Transverse colon (tissue), 4 donors: ENCODE data around the gene C1QTNF12. TPM values are rescaled to one million over a fixed set of nuclear protein-coding genes. Genes with fewer than 3 reads are reported as not detected.

Experiments used
- DNase-seq: peaks from one replicate; pipeline ENCODE4 v3.0.0-alpha.2; 2019
- H3K27ac ChIP-seq, 4 donors: fragments of 200-600 bp; sonication (generic); 2 replicates each; pipeline ENCODE4 v1.5.1; 2016 to 2018; ENCODE audit warnings: inconsistent platforms in 4 of 4
- H3K27me3 ChIP-seq: fragments of 200-600 bp; sonication (generic); 2 replicates; pipeline ENCODE4 v1.5.1; 2017; ENCODE audit warnings: inconsistent platforms
- H3K36me3 ChIP-seq, 4 donors: fragments of 200-600 bp; sonication (generic); 2 replicates each; pipeline ENCODE4 v1.5.1; 2017 to 2019; ENCODE audit warnings: inconsistent platforms in 4 of 4
- H3K4me1 ChIP-seq, 4 donors: fragments of 200-600 bp; sonication (generic); 2 replicates each; pipeline ENCODE4 v1.5.1; 2017 to 2020; ENCODE audit warnings: inconsistent platforms in 4 of 4
- H3K4me3 ChIP-seq, 4 donors: fragments of 200-600 bp; sonication (generic); 1 replicate in 1 of 4; 2 replicates in 3 of 4; pipeline versions ENCODE4 v1.5.1 to v1.6.1; 2017 to 2019; ENCODE audit warnings: inconsistent platforms in 4 of 4
- H3K9me3 ChIP-seq, 2 donors: fragments of 200-600 bp; sonication (generic); 2 replicates each; pipeline ENCODE4 v1.5.1; 2017 to 2019; ENCODE audit warnings: inconsistent platforms in 2 of 2
- CTCF ChIP-seq, 5 experiments: fragments of 200-600 bp in 3 of 5; fragments of 450-650 bp in 2 of 5; sonication (generic) in 3 of 5; IDR thresholded peaks; 1 replicate in 2 of 5; 2 replicates in 3 of 5; pipeline ENCODE4 v1.5.1; 2016 to 2017; ENCODE audit warnings: antibody characterized with exemption in 5 of 5, inconsistent platforms in 3 of 5, mild to moderate bottlenecking in 2 of 5, moderate library complexity in 1 of 5
- EP300 ChIP-seq: sonication (generic); formaldehyde crosslinking; IDR thresholded peaks from one replicate; pipeline ENCODE4 v1.6.1; 2017; ENCODE audit warnings: antibody characterized with exemption, low read depth
- POLR2A ChIP-seq: fragments of 450-650 bp; IDR thresholded peaks from one replicate; pipeline ENCODE4 v1.6.1; 2016; ENCODE audit warnings: antibody characterized with exemption, mild to moderate bottlenecking, moderate library complexity
- POLR2AphosphoS5 ChIP-seq, 3 donors: sonication (generic); formaldehyde crosslinking; IDR thresholded peaks; one replicate each; pipeline ENCODE4 v1.6.1; 2016; ENCODE audit warnings: antibody characterized with exemption in 3 of 3
- WGBS, 2 donors: methylation state at CpG; one replicate each; pipeline ENCODE4 v1.1.5; 2018; ENCODE audit warnings: low coverage in 1 of 2; 5-methylcytosine and 5-hydroxymethylcytosine counted together
- in situ Hi-C, 4 donors: fragments of 200-750 bp; cut with MboI; loops; one replicate each; pipeline versions ENCODE4 v1.15.0 to v1.15.1; 2017; ENCODE audit warnings: low sequenced_read_pairs in 3 of 4, low pct_ligation_motif_present in 1 of 4, low pct_unique_long_range_greater_than_20kb in 1 of 4
- intact Hi-C: fragments of 100-400 bp; cut with DNase I; formaldehyde crosslinking; loops from one replicate; pipeline ENCODE4 v1.15.1; 2023; ENCODE audit warnings: low total_unique reads
- total RNA-seq, 4 donors: library from RNA; depleted of rRNA; stranded (reverse); fragments of >200 nt; gene quantifications; one replicate each; pipeline ENCODE4 v1.1.0, GENCODE V29; 2016

The C1QTNF12 gene
- total RNA-seq, 4 donors from 2014 or later: 11.9 to 52.8 (median 15.7) TPM; not detected in 1

- WGBS, 2 donors: 54% methylated on average over 17 of the region's 23 CpGs; no CpG with 5 or more reads in 1 of the 2 donors
- H3K27ac ChIP-seq: peak overlapping the region in 2 of 4 donors; percentile 49 to 63
- TF ChIP-seq CTCF (IDR thresholded peaks at IDR 0.05) (no peak), EP300 (no peak), POLR2A (no peak), POLR2AphosphoS5 (IDR thresholded peaks at IDR 0.05) (no peak)
- no peaks in the 10 kb centered on the region for H3K9me3 ChIP-seq
- peaks cover 56% of the 10 kb centered on the region for H3K27me3 ChIP-seq
- no peaks in the 10 kb centered on the region for H3K36me3 ChIP-seq
- no peak for DNase-seq
- intact Hi-C loops (no loop called here), in situ Hi-C loops (no loop called here)
- H3K4me3 ChIP-seq: peak overlapping the region in 3 of 4 donors; percentile 25 to 45 (median 40)
- H3K4me1 ChIP-seq: peaks cover 6 to 19% (median 11%) of the 10 kb centered on the region in 4 donors
Measured at GRCh38 chr1:1243807-1244191, 2.7 kb downstream of the C1QTNF12 start.

GRCh38 chr1:1243266-1243660, 3.3 kb downstream of the C1QTNF12 start:
- TF ChIP-seq POLR2A (no peak), POLR2AphosphoS5 (IDR thresholded peaks at IDR 0.05) (no peak), CTCF (IDR thresholded peaks at IDR 0.05) (no peak), EP300 (no peak)
- Histone ChIP-seq H3K4me3 (peak overlapping the region in 2 of 4 donors; percentile 40 to 45), H3K36me3 (no peaks in the 10 kb centered on the region), H3K27ac (no peak overlapping the region), H3K9me3 (no peaks in the 10 kb centered on the region), H3K4me1 (peaks cover 6 to 22% (median 14%) of the 10 kb centered on the region in 4 donors), H3K27me3 (peaks cover 62% of the 10 kb centered on the region)
- intact Hi-C loops (no loop called here), in situ Hi-C loops (no loop called here)
- no peak for DNase-seq
- 60 to 82% methylated on average over 1 to 13 of the region's 23 CpGs for WGBS, 2 donors

GRCh38 chr1:1242461-1243265, 3.9 kb downstream of the C1QTNF12 start:
- intact Hi-C loops (no loop called here), in situ Hi-C loops (no loop called here)
- TF ChIP-seq POLR2AphosphoS5 (IDR thresholded peaks at IDR 0.05) (no peak), POLR2A (no peak), CTCF (IDR thresholded peaks at IDR 0.05) (no peak), EP300 (no peak)
- H3K9me3 ChIP-seq: no peaks in the 10 kb centered on the region
- 74% methylated on average over 36 of the region's 41 CpGs; no CpG with 5 or more reads in 1 of the 2 donors for WGBS, 2 donors
- H3K27me3 ChIP-seq: peaks cover 62% of the 10 kb centered on the region
- no peak for DNase-seq
- H3K4me1 ChIP-seq: peaks cover 10 to 28% (median 20%) of the 10 kb centered on the region in 4 donors
- H3K36me3 ChIP-seq: no peaks in the 10 kb centered on the region
- H3K4me3 ChIP-seq: no peak overlapping the region
- no peak overlapping the region for H3K27ac ChIP-seq

GRCh38 chr1:1241588-1242219, 4.8 kb downstream of the C1QTNF12 start:
- no peak overlapping the region for H3K27ac ChIP-seq
- no peak overlapping the region for H3K4me3 ChIP-seq
- no peak for DNase-seq
- WGBS, 2 donors: 71% methylated on average over 21 of the region's 26 CpGs; no CpG with 5 or more reads in 1 of the 2 donors
- intact Hi-C loops (no loop called here), in situ Hi-C loops (no loop called here)
- no peaks in the 10 kb centered on the region for H3K9me3 ChIP-seq
- peaks cover 10 to 32% (median 27%) of the 10 kb centered on the region in 4 donors for H3K4me1 ChIP-seq
- TF ChIP-seq POLR2A: no peak
- TF ChIP-seq POLR2AphosphoS5 (IDR thresholded peaks at IDR 0.05): no peak
- no peak for TF ChIP-seq EP300
- no peak for TF ChIP-seq CTCF (IDR thresholded peaks at IDR 0.05)
- no peaks in the 10 kb centered on the region for H3K36me3 ChIP-seq
- H3K27me3 ChIP-seq: peaks cover 62% of the 10 kb centered on the region
